Trophoblast cell (in vitro differentiated cells and primary cell): ENCODE data around the gene DYNC2LI1.

Experiments
- DNase-seq, 2 donors: peaks; one replicate each; pipeline ENCODE4 v3.0.0-alpha.2; 2016
- H2AFZ ChIP-seq: 2 replicates; pipeline ENCODE4 v1.6.1; 2013; ENCODE audit warnings: low read length, moderate library complexity, mild to moderate bottlenecking; ENCODE audit not compliant: insufficient read depth, poor library complexity
- H2AK5ac ChIP-seq: 2 replicates; pipeline ENCODE4 v1.6.1; 2013; ENCODE audit warnings: mild to moderate bottlenecking, low read length
- H2BK120ac ChIP-seq: 2 replicates; pipeline ENCODE4 v1.6.1; 2013; ENCODE audit warnings: low read length, mild to moderate bottlenecking, moderate library complexity; ENCODE audit not compliant: insufficient read depth, poor library complexity
- H2BK12ac ChIP-seq: 2 replicates; pipeline ENCODE4 v1.6.1; 2013; ENCODE audit warnings: mild to moderate bottlenecking, low read length, moderate library complexity
- H2BK5ac ChIP-seq: 2 replicates; pipeline ENCODE4 v1.6.1; 2013; ENCODE audit warnings: low read length, low read depth, moderate library complexity, mild to moderate bottlenecking; ENCODE audit not compliant: poor library complexity
- H3K14ac ChIP-seq: 2 replicates; pipeline ENCODE4 v1.6.1; 2013; ENCODE audit warnings: mild to moderate bottlenecking, low read length
- H3K18ac ChIP-seq: 2 replicates; pipeline ENCODE4 v1.6.1; 2013; ENCODE audit warnings: mild to moderate bottlenecking, low read length
- H3K23ac ChIP-seq: 2 replicates; pipeline ENCODE4 v1.6.1; 2013; ENCODE audit warnings: low read length
- H3K27ac ChIP-seq: 2 replicates; pipeline ENCODE4 v1.5.1; 2013; ENCODE audit warnings: low read depth, mild to moderate bottlenecking, inconsistent platforms, low read length, moderate library complexity
- H3K27me3 ChIP-seq: 2 replicates; pipeline ENCODE4 v1.6.1; 2013; ENCODE audit warnings: inconsistent platforms, mild to moderate bottlenecking, low read length, moderate library complexity; ENCODE audit not compliant: insufficient read depth
- H3K36me3 ChIP-seq, 2 experiments: 1 replicate in 1 of 2; 2 replicates in 1 of 2; pipeline ENCODE4 v1.6.1; 2013; ENCODE audit warnings: low read length in 2 of 2, mild to moderate bottlenecking in 2 of 2, moderate library complexity in 1 of 2; ENCODE audit not compliant: insufficient read depth in 2 of 2, control insufficient read depth in 1 of 2
- H3K4ac ChIP-seq: 2 replicates; pipeline ENCODE4 v1.6.1; 2013; ENCODE audit warnings: low read depth, mild to moderate bottlenecking, low read length, moderate library complexity
- H3K4me1 ChIP-seq, 2 experiments: 1 replicate in 1 of 2; 2 replicates in 1 of 2; pipeline ENCODE4 v1.6.1; 2013; ENCODE audit warnings: low read length in 2 of 2, mild to moderate bottlenecking in 2 of 2, moderate library complexity in 1 of 2; ENCODE audit not compliant: insufficient read depth in 2 of 2, control insufficient read depth in 1 of 2
- H3K4me2 ChIP-seq: 2 replicates; pipeline ENCODE4 v1.6.1; 2013; ENCODE audit warnings: inconsistent platforms, mild to moderate bottlenecking, low read length, moderate library complexity
- H3K4me3 ChIP-seq: 2 replicates; pipeline ENCODE4 v1.5.1; 2013; ENCODE audit warnings: mild to moderate bottlenecking, low read depth, low read length, inconsistent platforms
- H3K79me1 ChIP-seq: one replicate; pipeline ENCODE4 v1.6.1; 2013; ENCODE audit warnings: low read length
- H3K79me2 ChIP-seq: 2 replicates; pipeline ENCODE4 v1.6.1; 2013; ENCODE audit warnings: low read length, mild to moderate bottlenecking; ENCODE audit not compliant: control insufficient read depth, insufficient read depth, poor library complexity
- H3K9ac ChIP-seq: 2 replicates; pipeline ENCODE4 v1.6.1; 2013; ENCODE audit warnings: mild to moderate bottlenecking, low read length
- H3K9me3 ChIP-seq: 2 replicates; pipeline ENCODE4 v1.6.1; 2013; ENCODE audit warnings: low read depth, mild to moderate bottlenecking, control low read depth, inconsistent platforms, low read length; ENCODE audit not compliant: insufficient read depth
- H4K12ac ChIP-seq: 2 replicates; pipeline ENCODE4 v1.6.1; 2013; ENCODE audit warnings: low read depth, mild to moderate bottlenecking, low read length, moderate library complexity
- H4K8ac ChIP-seq: 2 replicates; pipeline ENCODE4 v1.6.1; 2013; ENCODE audit warnings: low read depth, mild to moderate bottlenecking, low read length, moderate library complexity
- H4K91ac ChIP-seq: one replicate; pipeline ENCODE4 v1.6.1; 2013; ENCODE audit warnings: low read depth, mild to moderate bottlenecking, low read length, moderate library complexity
- WGBS: extraction: QIAGEN DNeasy Blood & Tissue Kit; methylation state at CpG from one replicate; pipeline ENCODE4 v1.1.7; 2013; ENCODE audit warnings: missing lambda C conversion rate; ENCODE audit not compliant: insufficient read length, insufficient coverage; ENCODE audit errors: extremely low coverage; 5-methylcytosine and 5-hydroxymethylcytosine counted together

The DYNC2LI1 gene

DNA sequence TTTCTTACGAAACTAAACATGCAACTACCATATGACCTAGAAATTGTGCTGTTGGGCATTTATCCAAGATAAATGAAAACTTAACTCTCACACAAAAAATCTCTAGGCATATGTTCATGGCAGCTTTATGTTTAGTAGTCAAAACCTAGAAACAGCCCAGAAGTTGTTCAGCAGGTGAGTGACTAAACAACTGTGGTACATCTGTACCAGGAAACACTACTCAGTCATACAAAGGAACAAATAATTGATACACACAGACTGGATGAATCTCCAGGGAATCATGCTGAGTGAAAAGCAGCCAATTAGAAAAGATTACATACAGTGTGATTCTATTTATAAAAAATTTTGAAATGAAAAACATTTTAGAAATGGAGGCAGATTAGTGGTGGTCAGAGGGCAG lies 29.3 kb downstream of the DYNC2LI1 start:
- Histone ChIP-seq H3K27me3 (no peaks in the 10 kb centered on the region), H4K91ac (no peak overlapping the region), H3K27ac (no peak overlapping the region), H2BK5ac (no peak overlapping the region), H3K4ac (no peak overlapping the region), H3K4me3 (no peak overlapping the region), H3K79me1 (no peaks in the 10 kb centered on the region), H3K9ac (no peak overlapping the region), H4K8ac (no peak overlapping the region), H3K14ac (no peak overlapping the region), H3K79me2 (no peaks in the 10 kb centered on the region), H3K36me3 (no peaks in the 10 kb centered on the region), H3K9me3 (no peaks in the 10 kb centered on the region), H3K18ac (no peak overlapping the region), H2BK12ac (no peak overlapping the region), H2AFZ (no peak overlapping the region), H2BK120ac (no peak overlapping the region), H3K4me1 (no peaks in the 10 kb centered on the region), H4K12ac (no peak overlapping the region), H2AK5ac (no peak overlapping the region), H3K23ac (no peak overlapping the region), H3K4me2 (no peak overlapping the region)
- WGBS: no CpG with 5 or more reads among the region's 1 CpG
- no peak for DNase-seq

GRCh38 chr2:43806719-43807031 lies 32.8 kb downstream of the DYNC2LI1 start:
- H3K27me3 ChIP-seq: no peaks in the 10 kb centered on the region
- no CpG with 5 or more reads among the region's 2 CpGs for WGBS
- no peak overlapping the region for H3K9ac ChIP-seq
- no peaks in the 10 kb centered on the region for H3K9me3 ChIP-seq
- peak; percentile 4 to 44 for DNase-seq
- H3K4me1 ChIP-seq: no peaks in the 10 kb centered on the region
- H3K79me2 ChIP-seq: no peaks in the 10 kb centered on the region
- no peak overlapping the region for H4K91ac ChIP-seq
- no peak overlapping the region for H2BK12ac ChIP-seq
- H4K12ac ChIP-seq: no peak overlapping the region
- no peak overlapping the region for H2BK5ac ChIP-seq
- no peak overlapping the region for H3K18ac ChIP-seq
- no peak overlapping the region for H3K4me2 ChIP-seq
- no peak overlapping the region for H3K23ac ChIP-seq
- H2AK5ac ChIP-seq: no peak overlapping the region
- H3K79me1 ChIP-seq: no peaks in the 10 kb centered on the region
- no peak overlapping the region for H2AFZ ChIP-seq
- H3K4ac ChIP-seq: no peak overlapping the region
- no peak overlapping the region for H3K27ac ChIP-seq
- no peak overlapping the region for H2BK120ac ChIP-seq
- H3K14ac ChIP-seq: no peak overlapping the region
- H3K4me3 ChIP-seq: no peak overlapping the region
- H3K36me3 ChIP-seq: no peaks in the 10 kb centered on the region
- H4K8ac ChIP-seq: no peak overlapping the region

GRCh38 chr2:43810452-43810851 lies 36.6 kb downstream of the DYNC2LI1 start:
- H3K27ac ChIP-seq: no peak overlapping the region
- H3K9me3 ChIP-seq: no peaks in the 10 kb centered on the region
- no peak overlapping the region for H2AFZ ChIP-seq
- no peak overlapping the region for H3K23ac ChIP-seq
- H3K14ac ChIP-seq: no peak overlapping the region
- H3K79me1 ChIP-seq: no peaks in the 10 kb centered on the region
- H3K79me2 ChIP-seq: no peaks in the 10 kb centered on the region
- H3K36me3 ChIP-seq: no peaks in the 10 kb centered on the region
- no peak overlapping the region for H3K9ac ChIP-seq
- no peak overlapping the region for H4K8ac ChIP-seq
- H2AK5ac ChIP-seq: no peak overlapping the region
- no peaks in the 10 kb centered on the region for H3K4me1 ChIP-seq
- no CpG with 5 or more reads among the region's 2 CpGs for WGBS
- no peak overlapping the region for H2BK5ac ChIP-seq
- no peaks in the 10 kb centered on the region for H3K27me3 ChIP-seq
- no peak overlapping the region for H2BK120ac ChIP-seq
- H3K4ac ChIP-seq: no peak overlapping the region
- no peak overlapping the region for H3K18ac ChIP-seq
- H3K4me2 ChIP-seq: no peak overlapping the region
- H4K91ac ChIP-seq: no peak overlapping the region
- no peak overlapping the region for H2BK12ac ChIP-seq
- H4K12ac ChIP-seq: no peak overlapping the region
- H3K4me3 ChIP-seq: no peak overlapping the region
- no peak for DNase-seq

DNA sequence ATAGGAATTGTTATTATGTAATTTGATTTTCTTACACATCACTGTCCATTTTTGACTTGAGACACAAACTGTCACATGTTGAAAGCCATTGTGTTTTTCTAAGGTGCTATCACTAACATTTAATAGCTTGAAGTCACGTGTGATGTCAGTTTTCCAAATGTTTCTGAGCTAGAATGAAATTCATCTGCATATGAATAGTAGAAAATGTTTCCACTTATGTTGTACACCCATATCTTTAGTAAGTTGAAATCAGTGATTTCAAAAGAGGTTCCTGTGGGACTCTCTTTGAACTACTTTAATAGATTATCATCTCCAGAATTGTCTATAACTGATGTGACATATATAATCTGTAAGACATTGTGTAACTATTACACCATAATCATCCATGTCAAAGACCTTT lies 37.0 kb downstream of the DYNC2LI1 start:
- Histone ChIP-seq H3K9me3 (no peaks in the 10 kb centered on the region), H3K4me2 (no peak overlapping the region), H4K8ac (no peak overlapping the region), H3K4me3 (no peak overlapping the region), H3K4me1 (no peaks in the 10 kb centered on the region), H2BK5ac (no peak overlapping the region), H3K4ac (no peak overlapping the region), H2AK5ac (no peak overlapping the region), H3K36me3 (no peaks in the 10 kb centered on the region), H3K27ac (no peak overlapping the region), H3K79me2 (no peaks in the 10 kb centered on the region), H3K23ac (no peak overlapping the region), H4K91ac (no peak overlapping the region), H2AFZ (no peak overlapping the region), H3K18ac (no peak overlapping the region), H2BK120ac (no peak overlapping the region), H3K9ac (no peak overlapping the region), H3K14ac (no peak overlapping the region), H3K79me1 (no peaks in the 10 kb centered on the region), H3K27me3 (no peaks in the 10 kb centered on the region), H4K12ac (no peak overlapping the region), H2BK12ac (no peak overlapping the region)
- DNase-seq: no peak
- WGBS: no CpG with 5 or more reads among the region's 1 CpG

DNA sequence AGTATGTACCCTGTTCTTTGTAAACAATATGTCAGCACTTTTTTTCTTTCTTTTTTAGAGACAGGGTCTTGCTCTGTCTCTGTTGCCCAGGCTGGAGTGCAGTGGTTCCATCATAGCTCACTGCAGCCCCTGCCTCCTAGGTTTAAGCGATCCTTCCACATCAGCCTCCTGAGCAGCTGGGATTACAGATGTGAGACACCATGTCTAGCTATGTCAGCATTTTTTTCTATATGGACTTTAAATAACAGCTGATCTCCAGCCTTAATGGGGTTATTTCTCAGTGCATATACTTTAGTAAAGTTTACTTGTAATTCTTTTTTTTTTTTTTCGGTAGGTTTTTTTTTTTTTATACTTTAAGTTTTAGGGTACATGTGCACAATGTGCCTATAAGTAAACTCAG lies 38.2 kb downstream of the DYNC2LI1 start:
- H4K8ac ChIP-seq: no peak overlapping the region
- DNase-seq: no peak
- H3K14ac ChIP-seq: no peak overlapping the region
- no peak overlapping the region for H4K12ac ChIP-seq
- no peak overlapping the region for H2AK5ac ChIP-seq
- H3K36me3 ChIP-seq: no peaks in the 10 kb centered on the region
- H2BK120ac ChIP-seq: no peak overlapping the region
- H3K4me2 ChIP-seq: no peak overlapping the region
- no peaks in the 10 kb centered on the region for H3K9me3 ChIP-seq
- H2BK5ac ChIP-seq: no peak overlapping the region
- H2BK12ac ChIP-seq: no peak overlapping the region
- H3K4me3 ChIP-seq: no peak overlapping the region
- H2AFZ ChIP-seq: no peak overlapping the region
- WGBS: no CpG with 5 or more reads among the region's 2 CpGs
- H3K18ac ChIP-seq: no peak overlapping the region
- H3K23ac ChIP-seq: no peak overlapping the region
- no peaks in the 10 kb centered on the region for H3K4me1 ChIP-seq
- H3K9ac ChIP-seq: no peak overlapping the region
- no peaks in the 10 kb centered on the region for H3K79me2 ChIP-seq
- H3K27ac ChIP-seq: no peak overlapping the region
- no peaks in the 10 kb centered on the region for H3K79me1 ChIP-seq
- no peaks in the 10 kb centered on the region for H3K27me3 ChIP-seq
- no peak overlapping the region for H4K91ac ChIP-seq
- H3K4ac ChIP-seq: no peak overlapping the region
